Vagina (tissue), 2 donors: Measurements from ENCODE around the gene BPIFB6. TPM values are rescaled to one million over a fixed set of nuclear protein-coding genes. Genes with fewer than 3 reads are reported as not detected.

Source experiments
- DNase-seq, 2 donors: peaks; one replicate each; pipeline ENCODE4 v3.0.0-alpha.2; 2017; ENCODE audit errors: extremely low spot score in 2 of 2
- H3K27ac ChIP-seq: fragments of 200-600 bp; sonication (generic); one replicate; pipeline ENCODE4 v1.5.1; 2019
- H3K27me3 ChIP-seq: fragments of 200-600 bp; sonication (generic); one replicate; pipeline ENCODE4 v1.5.1; 2019
- H3K36me3 ChIP-seq, 2 donors: fragments of 200-600 bp; sonication (generic); one replicate each; pipeline ENCODE4 v1.5.1; 2017 to 2019
- H3K4me1 ChIP-seq: fragments of 200-600 bp; sonication (generic); one replicate; pipeline ENCODE4 v1.5.1; 2019
- H3K4me3 ChIP-seq, 2 donors: fragments of 200-600 bp; sonication (generic); 1 replicate in 1 of 2; 2 replicates in 1 of 2; pipeline ENCODE4 v1.5.1; 2016 to 2019
- H3K9me3 ChIP-seq: fragments of 200-600 bp; sonication (generic); one replicate; pipeline ENCODE4 v1.5.1; 2019
- CTCF ChIP-seq, 3 experiments: fragments of 450-650 bp in 2 of 3; fragments of 200-600 bp in 1 of 3; sonication (generic) in 1 of 3; IDR thresholded peaks; one replicate each; pipeline ENCODE4 v1.5.1; 2017 to 2019; ENCODE audit warnings: antibody characterized with exemption in 3 of 3, mild to moderate bottlenecking in 2 of 3, moderate library complexity in 2 of 3
- POLR2A ChIP-seq, 2 donors: fragments of 450-650 bp; IDR thresholded peaks; one replicate each; pipeline ENCODE4 v1.6.1; 2017; ENCODE audit warnings: antibody characterized with exemption in 2 of 2, mild to moderate bottlenecking in 2 of 2, moderate library complexity in 2 of 2
- POLR2AphosphoS5 ChIP-seq, 2 donors: sonication (generic); formaldehyde crosslinking; IDR thresholded peaks; one replicate each; pipeline ENCODE4 v1.9.0; 2017; ENCODE audit warnings: antibody characterized with exemption in 2 of 2, mild to moderate bottlenecking in 2 of 2, low read depth in 1 of 2; ENCODE audit not compliant: insufficient read depth in 1 of 2
- intact Hi-C: fragments of 100-400 bp; cut with DNase I; formaldehyde crosslinking; loops from one replicate; pipeline ENCODE4 v1.15.1; 2023
- total RNA-seq: library from RNA; depleted of rRNA; stranded (reverse); fragments of >200 nt; gene quantifications from one replicate; pipeline ENCODE4 v1.2.3, GENCODE V29; 2016

BPIFB6 gene
- total RNA-seq, 1 donor from 2014 or later, result not detected

- Histone ChIP-seq H3K27me3 (no peaks in the 10 kb centered on the region), H3K4me1 (no peaks in the 10 kb centered on the region), H3K4me3 (no peak overlapping the region), H3K36me3 (no peaks in the 10 kb centered on the region), H3K27ac (no peak overlapping the region), H3K9me3 (no peaks in the 10 kb centered on the region)
- intact Hi-C loops, result no loop called here
- DNase-seq, result no peak
- no peak for TF ChIP-seq POLR2AphosphoS5 (IDR thresholded peaks at IDR 0.05; ENCODE audit: insufficient read depth in 1 of 2, low read depth in 1 of 2)
- no peak for TF ChIP-seq CTCF (IDR thresholded peaks at IDR 0.05)
- no peak for TF ChIP-seq POLR2A (IDR thresholded peaks at IDR 0.05)
Observed at GRCh38 chr20:33063271-33063670, 31.8 kb downstream of the BPIFB6 start.

- intact Hi-C loops, result no loop called here
- TF ChIP-seq CTCF (IDR thresholded peaks at IDR 0.05) (no peak), POLR2A (IDR thresholded peaks at IDR 0.05) (no peak), POLR2AphosphoS5 (IDR thresholded peaks at IDR 0.05; ENCODE audit: insufficient read depth in 1 of 2, low read depth in 1 of 2) (no peak)
Observed at GRCh38 chr20:33064572-33065287, 33.3 kb downstream of the BPIFB6 start.

GRCh38 chr20:33065785-33066184 is 34.3 kb downstream of the BPIFB6 start:
- Histone ChIP-seq H3K4me1 (no peaks in the 10 kb centered on the region), H3K9me3 (no peaks in the 10 kb centered on the region), H3K27ac (no peak overlapping the region), H3K4me3 (no peak overlapping the region), H3K27me3 (no peaks in the 10 kb centered on the region), H3K36me3 (no peaks in the 10 kb centered on the region)
- no peak for DNase-seq
- intact Hi-C loops, result no loop called here
- TF ChIP-seq POLR2AphosphoS5 (IDR thresholded peaks at IDR 0.05; ENCODE audit: insufficient read depth in 1 of 2, low read depth in 1 of 2) (no peak), CTCF (IDR thresholded peaks at IDR 0.05) (no peak), POLR2A (IDR thresholded peaks at IDR 0.05) (no peak)

More at GRCh38 chr20:33064572-33065287, 33.3 kb downstream of the BPIFB6 start:
- Histone ChIP-seq H3K27me3 (no peaks in the 10 kb centered on the region), H3K27ac (no peak overlapping the region), H3K4me3 (no peak overlapping the region), H3K36me3 (no peaks in the 10 kb centered on the region), H3K9me3 (no peaks in the 10 kb centered on the region), H3K4me1 (no peaks in the 10 kb centered on the region)
- DNase-seq, result no peak

GRCh38 chr20:33067806-33068205 is 36.4 kb downstream of the BPIFB6 start:
- no peaks in the 10 kb centered on the region for H3K27me3 ChIP-seq
- no peak overlapping the region for H3K27ac ChIP-seq
- no peak for TF ChIP-seq CTCF (IDR thresholded peaks at IDR 0.05)
- no peak for TF ChIP-seq POLR2A (IDR thresholded peaks at IDR 0.05)
- TF ChIP-seq POLR2AphosphoS5 (IDR thresholded peaks at IDR 0.05; ENCODE audit: insufficient read depth in 1 of 2, low read depth in 1 of 2), result no peak
- no peak for DNase-seq
- no peaks in the 10 kb centered on the region for H3K9me3 ChIP-seq
- H3K4me1 ChIP-seq, result no peaks in the 10 kb centered on the region
- no peaks in the 10 kb centered on the region for H3K36me3 ChIP-seq
- intact Hi-C loops, result no loop called here
- H3K4me3 ChIP-seq, result no peak overlapping the region

GRCh38 chr20:33068251-33068939 is 36.9 kb downstream of the BPIFB6 start:
- Histone ChIP-seq H3K4me3 (no peak overlapping the region), H3K27me3 (no peaks in the 10 kb centered on the region), H3K9me3 (no peaks in the 10 kb centered on the region), H3K27ac (no peak overlapping the region), H3K4me1 (no peaks in the 10 kb centered on the region), H3K36me3 (no peaks in the 10 kb centered on the region)
- TF ChIP-seq POLR2A (IDR thresholded peaks at IDR 0.05) (no peak), POLR2AphosphoS5 (IDR thresholded peaks at IDR 0.05; ENCODE audit: insufficient read depth in 1 of 2, low read depth in 1 of 2) (no peak), CTCF (IDR thresholded peaks at IDR 0.05) (no peak)
- no peak for DNase-seq
- intact Hi-C loops, result no loop called here
